Measurements from ENCODE around the gene PRTN3. TPM values are rescaled to one million over a fixed set of nuclear protein-coding genes. Genes with fewer than 3 reads are reported as not detected.
A peak's percentile ranks its signal among the peaks of the same experiment; 100 is the strongest.

PRTN3 gene
- total RNA-seq (2014; rRNA removed; shearing (Covaris generic)), result 0.66 TPM in 1 of 2 replicates, not detected in the other

GRCh38 chr19:840519-841206 lies at the start of gene PRTN3:
TSS of gene PRTN3 (plus strand) at chr19:840999. CDS start at chr19:841009, 10 bp downstream.
- DNase-seq, result no peak
- peaks cover 15% of the 10 kb centered on the region for H3K27me3 ChIP-seq (ENCODE audit: control insufficient read depth, insufficient read depth, low read length)
- no peak within 1 kb of the TSS for H3K4me3 ChIP-seq (ENCODE audit: insufficient read depth, low read depth, low read length)
- no peaks in the 10 kb centered on the region for H3K36me3 ChIP-seq (replicated peaks; ENCODE audit: control insufficient read depth, insufficient read depth, low read length)

GRCh38 chr19:791007-791566 lies 49.7 kb upstream of the PRTN3 start:
- DNase-seq, result no peak
- no peak overlapping the region for H3K4me3 ChIP-seq (ENCODE audit: insufficient read depth, low read depth, low read length)
- H3K36me3 ChIP-seq (replicated peaks; ENCODE audit: control insufficient read depth, insufficient read depth, low read length), result no peaks in the 10 kb centered on the region
- H3K27me3 ChIP-seq (ENCODE audit: control insufficient read depth, insufficient read depth, low read length), result no peaks in the 10 kb centered on the region

- DNase-seq, result peak; percentile 60
- Histone ChIP-seq H3K27me3 (ENCODE audit: control insufficient read depth, insufficient read depth, low read length) (no peaks in the 10 kb centered on the region), H3K36me3 (replicated peaks; ENCODE audit: control insufficient read depth, insufficient read depth, low read length) (no peaks in the 10 kb centered on the region), H3K4me3 (ENCODE audit: insufficient read depth, low read depth, low read length) (no peak overlapping the region)
Observed at GRCh38 chr19:791567-792305, 49.1 kb upstream of the PRTN3 start.

- Histone ChIP-seq H3K27me3 (ENCODE audit: control insufficient read depth, insufficient read depth, low read length) (no peaks in the 10 kb centered on the region), H3K36me3 (replicated peaks; ENCODE audit: control insufficient read depth, insufficient read depth, low read length) (no peaks in the 10 kb centered on the region), H3K4me3 (ENCODE audit: insufficient read depth, low read depth, low read length) (no peak overlapping the region)
- peak; percentile 52 for DNase-seq
Observed at GRCh38 chr19:792306-792885, 48.4 kb upstream of the PRTN3 start.

GRCh38 chr19:793806-794205 lies 47.0 kb upstream of the PRTN3 start:
- no peaks in the 10 kb centered on the region for H3K36me3 ChIP-seq (replicated peaks; ENCODE audit: control insufficient read depth, insufficient read depth, low read length)
- no peak overlapping the region for H3K4me3 ChIP-seq (ENCODE audit: insufficient read depth, low read depth, low read length)
- DNase-seq, result peak; percentile 42
- H3K27me3 ChIP-seq (ENCODE audit: control insufficient read depth, insufficient read depth, low read length), result no peaks in the 10 kb centered on the region

GRCh38 chr19:795073-795611 lies 45.7 kb upstream of the PRTN3 start:
- H3K36me3 ChIP-seq (replicated peaks; ENCODE audit: control insufficient read depth, insufficient read depth, low read length), result peaks cover 8% of the 10 kb centered on the region
- H3K27me3 ChIP-seq (ENCODE audit: control insufficient read depth, insufficient read depth, low read length), result no peaks in the 10 kb centered on the region
- no peak overlapping the region for H3K4me3 ChIP-seq (ENCODE audit: insufficient read depth, low read depth, low read length)
- DNase-seq, result peak; percentile 60

GRCh38 chr19:795691-796581 lies 44.9 kb upstream of the PRTN3 start:
- DNase-seq, result peak; percentile 13
- Histone ChIP-seq H3K36me3 (replicated peaks; ENCODE audit: control insufficient read depth, insufficient read depth, low read length) (peaks cover 14% of the 10 kb centered on the region), H3K27me3 (ENCODE audit: control insufficient read depth, insufficient read depth, low read length) (no peaks in the 10 kb centered on the region), H3K4me3 (ENCODE audit: insufficient read depth, low read depth, low read length) (no peak overlapping the region; the same call in 1 of the 2 replicates)

- Histone ChIP-seq H3K36me3 (replicated peaks; ENCODE audit: control insufficient read depth, insufficient read depth, low read length) (peaks cover 21% of the 10 kb centered on the region), H3K4me3 (ENCODE audit: insufficient read depth, low read depth, low read length) (peak within 1 kb of the TSS; percentile 90), H3K27me3 (ENCODE audit: control insufficient read depth, insufficient read depth, low read length) (no peaks in the 10 kb centered on the region)
- peak; percentile 100 for DNase-seq
Observed at GRCh38 chr19:796692-797527, 43.9 kb upstream of the PRTN3 start, which contains the start of gene PTBP1. TSS of gene PTBP1 (plus strand) at chr19:797452. CDS start at chr19:797498, 46 bp downstream.

GRCh38 chr19:797528-798414 lies 43.0 kb upstream of the PRTN3 start:
- DNase-seq, result peak; percentile 100
- H3K4me3 ChIP-seq (ENCODE audit: insufficient read depth, low read depth, low read length), result peak overlapping the region; percentile 90
- H3K27me3 ChIP-seq (ENCODE audit: control insufficient read depth, insufficient read depth, low read length), result no peaks in the 10 kb centered on the region
- peaks cover 21% of the 10 kb centered on the region for H3K36me3 ChIP-seq (replicated peaks; ENCODE audit: control insufficient read depth, insufficient read depth, low read length)

- H3K4me3 ChIP-seq (ENCODE audit: insufficient read depth, low read depth, low read length), result peak overlapping the region; percentile 90
- peak; percentile 73 for DNase-seq
- no peaks in the 10 kb centered on the region for H3K27me3 ChIP-seq (ENCODE audit: control insufficient read depth, insufficient read depth, low read length)
- peaks cover 25% of the 10 kb centered on the region for H3K36me3 ChIP-seq (replicated peaks; ENCODE audit: control insufficient read depth, insufficient read depth, low read length)
Observed at GRCh38 chr19:798415-799075, 42.3 kb upstream of the PRTN3 start.

GRCh38 chr19:799076-799881 lies 41.5 kb upstream of the PRTN3 start:
- DNase-seq, result peak; percentile 86
- peaks cover 29% of the 10 kb centered on the region for H3K36me3 ChIP-seq (replicated peaks; ENCODE audit: control insufficient read depth, insufficient read depth, low read length)

More at GRCh38 chr19:799076-799881, 41.5 kb upstream of the PRTN3 start:
- Histone ChIP-seq H3K27me3 (ENCODE audit: control insufficient read depth, insufficient read depth, low read length) (no peaks in the 10 kb centered on the region), H3K4me3 (ENCODE audit: insufficient read depth, low read depth, low read length) (peak overlapping the region; percentile 90)
